Measurements from ENCODE around the gene PTTG1. TPM values are rescaled to one million over a fixed set of nuclear protein-coding genes. Genes with fewer than 3 reads are reported as not detected.

Gene PTTG1
- total RNA-seq, 4 donors from 2014 or later, result 9.1 to 36.3 (median 14.4) TPM

DNA sequence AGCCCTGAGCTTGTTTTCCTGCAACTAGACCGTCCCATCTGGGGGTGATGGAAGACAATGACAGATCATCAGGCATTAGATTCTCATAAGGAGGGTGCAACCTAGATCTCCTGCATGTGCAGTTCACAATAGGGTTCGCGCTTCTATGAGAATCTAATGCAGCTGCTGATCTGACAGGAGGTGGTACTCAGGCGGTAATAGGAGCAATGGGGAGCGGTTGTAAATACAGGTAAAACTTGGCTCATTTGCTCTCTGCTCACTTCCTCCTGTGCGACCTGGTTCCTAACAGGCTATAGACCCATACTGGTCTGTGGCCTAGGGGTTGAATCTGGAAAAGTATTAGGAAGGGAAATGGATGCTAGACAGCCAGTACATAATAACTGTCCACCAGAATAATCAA lies 39.7 kb downstream of the PTTG1 start:
- no peak overlapping the region for H3K4me3 ChIP-seq
- H3K27me3 ChIP-seq, result no peaks in the 10 kb centered on the region
- H3K4me1 ChIP-seq, result peaks cover 0 to 3% (median 0%) of the 10 kb centered on the region in 4 donors
- H3K27ac ChIP-seq, result no peak overlapping the region
- no peaks in the 10 kb centered on the region for H3K36me3 ChIP-seq
- DNase-seq, result no peak
- no peak for TF ChIP-seq POLR2A (IDR thresholded peaks at IDR 0.05)
- TF ChIP-seq, protein P1, sequence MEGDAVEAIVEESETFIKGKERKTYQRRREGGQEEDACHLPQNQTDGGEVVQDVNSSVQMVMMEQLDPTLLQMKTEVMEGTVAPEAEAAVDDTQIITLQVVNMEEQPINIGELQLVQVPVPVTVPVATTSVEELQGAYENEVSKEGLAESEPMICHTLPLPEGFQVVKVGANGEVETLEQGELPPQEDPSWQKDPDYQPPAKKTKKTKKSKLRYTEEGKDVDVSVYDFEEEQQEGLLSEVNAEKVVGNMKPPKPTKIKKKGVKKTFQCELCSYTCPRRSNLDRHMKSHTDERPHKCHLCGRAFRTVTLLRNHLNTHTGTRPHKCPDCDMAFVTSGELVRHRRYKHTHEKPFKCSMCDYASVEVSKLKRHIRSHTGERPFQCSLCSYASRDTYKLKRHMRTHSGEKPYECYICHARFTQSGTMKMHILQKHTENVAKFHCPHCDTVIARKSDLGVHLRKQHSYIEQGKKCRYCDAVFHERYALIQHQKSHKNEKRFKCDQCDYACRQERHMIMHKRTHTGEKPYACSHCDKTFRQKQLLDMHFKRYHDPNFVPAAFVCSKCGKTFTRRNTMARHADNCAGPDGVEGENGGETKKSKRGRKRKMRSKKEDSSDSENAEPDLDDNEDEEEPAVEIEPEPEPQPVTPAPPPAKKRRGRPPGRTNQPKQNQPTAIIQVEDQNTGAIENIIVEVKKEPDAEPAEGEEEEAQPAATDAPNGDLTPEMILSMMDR (IDR thresholded peaks at IDR 0.05), result no peak
- no peaks in the 10 kb centered on the region for H3K9me3 ChIP-seq

DNA sequence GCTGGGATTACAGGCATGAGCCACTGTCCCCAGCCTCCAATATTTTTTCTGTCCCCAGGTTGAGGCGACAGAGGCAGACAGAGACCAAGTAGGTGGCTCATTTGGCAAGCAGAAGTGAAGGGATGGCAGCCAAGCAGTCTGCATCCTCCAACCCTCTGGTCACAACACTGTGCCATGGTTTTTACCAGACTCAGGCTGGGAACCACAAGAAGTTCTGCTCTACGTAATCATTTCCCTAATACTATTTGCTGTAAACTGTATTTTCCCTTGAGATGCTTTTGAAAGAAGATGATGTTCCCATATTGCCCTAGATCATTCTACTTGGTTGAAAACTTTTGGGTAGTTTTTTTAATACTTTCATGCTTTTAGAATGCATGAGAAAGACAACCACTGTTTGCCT lies 40.5 kb downstream of the PTTG1 start:
- Histone ChIP-seq H3K27ac (no peak overlapping the region), H3K4me1 (peaks cover 0 to 7% (median 2%) of the 10 kb centered on the region in 4 donors), H3K4me3 (no peak overlapping the region), H3K27me3 (no peaks in the 10 kb centered on the region), H3K9me3 (no peaks in the 10 kb centered on the region), H3K36me3 (no peaks in the 10 kb centered on the region)
- no peak for DNase-seq
- TF ChIP-seq, protein P1 (IDR thresholded peaks at IDR 0.05), result no peak
- no peak for TF ChIP-seq POLR2A (IDR thresholded peaks at IDR 0.05)

DNA sequence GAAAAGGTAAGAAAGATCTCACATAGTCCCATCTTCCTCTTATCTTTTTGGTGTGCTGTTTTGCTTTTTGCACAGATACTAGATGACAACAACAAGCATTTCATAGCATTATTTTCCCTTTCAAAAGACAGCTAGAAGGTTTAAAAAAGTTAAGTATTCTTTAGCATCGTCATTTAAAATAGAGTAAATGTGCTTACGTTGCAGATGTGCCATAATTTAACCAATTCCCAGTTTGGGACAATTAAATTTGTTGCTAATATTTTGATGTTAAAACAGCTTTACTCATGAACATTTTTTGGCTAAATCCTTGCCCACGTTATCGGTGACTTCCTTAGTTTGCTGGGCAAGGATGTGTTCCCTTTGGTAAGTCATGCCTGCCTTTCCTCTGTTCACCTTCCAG lies 41.6 kb downstream of the PTTG1 start:
- Histone ChIP-seq H3K4me1 (peaks cover 0 to 17% (median 2%) of the 10 kb centered on the region in 4 donors), H3K27me3 (no peaks in the 10 kb centered on the region), H3K4me3 (no peak overlapping the region), H3K27ac (no peak overlapping the region), H3K9me3 (no peaks in the 10 kb centered on the region), H3K36me3 (no peaks in the 10 kb centered on the region)
- DNase-seq, result no peak
- no peak for TF ChIP-seq POLR2A (IDR thresholded peaks at IDR 0.05)
- TF ChIP-seq, protein P1 (IDR thresholded peaks at IDR 0.05), result no peak

DNA sequence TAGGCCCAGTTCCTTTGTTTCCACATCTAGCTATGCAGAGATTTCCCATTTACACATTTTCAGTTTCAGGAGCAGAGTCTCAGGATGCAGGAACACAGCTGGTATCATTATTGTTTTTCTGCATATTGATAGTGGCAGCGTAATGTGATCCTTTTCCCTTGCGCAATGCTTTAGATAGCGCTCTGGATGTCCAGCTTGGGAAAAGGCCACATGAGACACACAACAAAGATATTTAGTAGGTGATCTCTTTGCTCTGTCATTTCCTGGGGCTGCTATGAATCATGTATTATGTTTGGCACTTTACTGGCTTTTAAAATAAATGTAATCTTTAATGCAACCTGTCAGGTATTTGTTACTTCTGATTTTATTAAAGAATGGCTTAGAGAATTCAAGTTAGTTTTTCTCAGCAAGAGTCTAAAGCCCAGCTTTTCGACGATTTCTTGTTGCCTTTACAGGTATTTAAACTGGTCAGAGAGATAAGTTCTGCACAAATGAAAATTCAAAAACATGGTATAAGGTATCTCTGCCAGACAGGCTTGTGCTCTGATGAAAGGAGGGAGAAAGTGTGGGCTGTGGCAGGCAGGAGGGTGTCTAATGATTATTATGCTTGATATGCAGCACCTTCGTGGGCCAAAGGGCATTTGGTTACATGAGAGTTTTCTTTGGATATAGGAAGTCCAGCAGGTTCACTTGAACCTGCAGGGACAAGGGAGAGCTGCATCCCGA lies 42.2 kb downstream of the PTTG1 start:
- peak in 1 of 3 donors; percentile 46 for DNase-seq
- H3K4me3 ChIP-seq, result no peak overlapping the region
- TF ChIP-seq, protein P1 (IDR thresholded peaks at IDR 0.05), result no peak
- TF ChIP-seq POLR2A (IDR thresholded peaks at IDR 0.05), result no peak
- H3K36me3 ChIP-seq, result no peaks in the 10 kb centered on the region
- peaks cover 0 to 20% (median 2%) of the 10 kb centered on the region in 4 donors for H3K4me1 ChIP-seq
- no peaks in the 10 kb centered on the region for H3K9me3 ChIP-seq
- H3K27me3 ChIP-seq, result no peaks in the 10 kb centered on the region
- no peak overlapping the region for H3K27ac ChIP-seq

DNA sequence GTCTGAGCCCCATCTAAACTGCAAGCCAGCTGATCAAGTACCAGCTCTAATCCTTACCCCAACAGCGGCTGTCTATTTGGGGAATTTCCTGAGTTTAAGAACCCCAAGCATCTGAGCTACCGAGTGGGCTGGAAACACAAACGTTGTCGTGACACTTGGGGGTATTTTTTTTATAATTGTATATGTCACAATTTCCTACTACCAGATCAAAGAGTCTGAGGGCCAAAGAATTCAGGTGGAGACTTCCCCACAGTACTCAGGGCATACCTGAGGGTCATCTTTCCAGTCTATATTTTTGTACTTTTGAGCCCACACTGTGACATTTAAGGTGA lies 42.8 kb downstream of the PTTG1 start:
- DNase-seq, result no peak
- H3K4me3 ChIP-seq, result no peak overlapping the region
- no peaks in the 10 kb centered on the region for H3K9me3 ChIP-seq
- H3K36me3 ChIP-seq, result no peaks in the 10 kb centered on the region
- no peak overlapping the region for H3K27ac ChIP-seq
- TF ChIP-seq, protein P1 (IDR thresholded peaks at IDR 0.05), result no peak
- TF ChIP-seq POLR2A (IDR thresholded peaks at IDR 0.05), result no peak
- no peaks in the 10 kb centered on the region for H3K27me3 ChIP-seq
- peaks cover 0 to 20% (median 2%) of the 10 kb centered on the region in 4 donors for H3K4me1 ChIP-seq

Data from Peyer's patch (tissue), 4 donors.